HG03066 (cell line): ENCODE results near the gene KCND2.
"Not testable (repeated sequence)": the region's sequence is repeated elsewhere in the genome, so short reads cannot be mapped to it uniquely, and the experiment has no call there.

Experiments used
- ATAC-seq: cut with Tn5 transposase; IDR thresholded peaks from one replicate; pipeline ENCODE4 v1.9.1; 2021; ENCODE audit warnings: low read depth; ENCODE audit not compliant: unreplicated experiment

Gene KCND2

GRCh38 chr7:120567204-120567603 lies 294.2 kb downstream of the KCND2 start:
- ATAC-seq, result no peak

DNA sequence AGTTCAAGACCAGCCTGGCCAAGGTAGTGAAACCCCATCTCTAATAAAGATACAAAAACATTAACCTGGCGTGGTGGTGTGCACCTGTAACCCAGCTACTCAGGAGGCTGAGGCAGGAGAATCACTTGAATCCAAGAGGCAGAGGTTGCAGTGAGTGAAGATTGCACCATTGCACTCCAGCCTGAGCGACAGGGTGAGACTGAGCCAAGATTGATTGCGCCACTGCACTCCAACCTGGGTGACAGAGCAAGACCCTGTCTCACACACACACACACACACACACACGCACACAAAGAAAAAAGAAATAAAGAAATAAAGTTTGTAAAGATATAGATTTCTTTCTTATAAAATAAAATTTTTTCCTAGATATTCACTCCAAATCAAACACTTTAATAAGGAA lies 305.7 kb downstream of the KCND2 start:
- not testable (repeated sequence) for ATAC-seq

GRCh38 chr7:120582916-120583315 lies 309.9 kb downstream of the KCND2 start:
- ATAC-seq, result no peak

GRCh38 chr7:120583899-120584586 lies 311.1 kb downstream of the KCND2 start:
- ATAC-seq, result no peak

- ATAC-seq, result no peak
These were observed 313.6 kb downstream of the KCND2 start for GRCh38 chr7:120586571-120586970.

GRCh38 chr7:120587243-120587642 lies 314.3 kb downstream of the KCND2 start:
- no peak for ATAC-seq

DNA sequence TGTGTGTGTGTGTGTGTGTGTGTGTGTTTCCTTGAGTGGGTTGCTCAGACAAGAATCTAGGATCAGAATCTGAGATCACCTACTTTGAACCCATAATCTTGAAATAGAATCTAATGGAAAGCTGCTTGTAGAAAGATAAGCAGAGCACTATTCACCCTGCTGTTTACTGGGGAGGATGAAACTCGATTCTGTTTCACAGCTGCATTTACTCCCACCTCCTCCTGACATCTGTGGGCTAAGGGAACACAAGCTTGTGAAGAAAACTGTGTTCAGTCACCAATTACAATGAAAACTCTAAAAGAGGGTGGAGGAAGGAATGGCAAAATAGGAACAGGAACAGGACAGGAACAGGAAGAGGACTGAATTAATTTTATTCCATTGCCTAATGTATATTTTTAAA lies 315.4 kb downstream of the KCND2 start:
- no peak for ATAC-seq

DNA sequence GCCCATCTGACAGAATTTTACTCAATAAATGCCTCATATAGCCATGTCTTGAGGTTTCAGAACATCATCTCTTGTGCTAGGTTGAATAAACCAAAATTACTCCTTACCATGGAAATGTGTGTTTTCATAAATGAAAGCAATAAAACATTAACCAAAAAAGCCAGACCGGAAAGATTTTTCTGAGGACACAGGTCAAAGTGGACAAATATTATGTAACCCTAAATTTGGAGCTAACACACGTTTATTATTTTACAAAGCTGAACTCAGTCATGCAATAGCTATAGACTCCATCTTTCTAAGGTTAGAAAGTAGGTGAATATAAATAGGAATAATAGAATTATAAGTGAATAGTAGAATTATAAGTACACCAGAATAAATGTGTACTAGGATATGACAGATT lies 315.9 kb downstream of the KCND2 start:
- ATAC-seq, result no peak

- ATAC-seq, result no peak
These were observed 327.6 kb downstream of the KCND2 start for GRCh38 chr7:120600607-120601006.

GRCh38 chr7:120603366-120603765 lies 330.4 kb downstream of the KCND2 start:
- ATAC-seq, result no peak

GRCh38 chr7:120609136-120609753 lies 336.3 kb downstream of the KCND2 start:
- ATAC-seq, result no peak

GRCh38 chr7:120611975-120612374 lies 339.0 kb downstream of the KCND2 start:
- no peak for ATAC-seq

GRCh38 chr7:120615703-120616102 lies 342.7 kb downstream of the KCND2 start:
- ATAC-seq, result no peak

DNA sequence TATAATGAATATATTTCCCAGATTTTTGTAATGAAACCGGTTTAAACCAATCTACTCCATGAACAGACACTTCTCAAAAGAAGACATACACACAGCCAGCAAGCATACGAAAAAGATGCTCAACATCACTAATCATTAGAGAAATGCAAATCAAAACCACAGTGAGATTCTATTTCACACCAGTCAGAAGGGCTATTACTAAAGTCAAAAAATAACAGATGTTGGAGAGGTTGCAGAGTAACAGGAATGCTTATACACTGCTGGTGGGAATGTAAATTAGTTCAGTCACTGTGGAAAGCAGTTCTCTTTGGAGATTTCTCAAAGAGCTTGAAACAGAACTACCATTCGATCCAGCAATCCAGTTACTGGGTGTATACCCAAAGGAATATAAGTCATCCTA lies 344.3 kb downstream of the KCND2 start:
- ATAC-seq, result no peak

GRCh38 chr7:120628251-120628650 lies 355.3 kb downstream of the KCND2 start:
- no peak for ATAC-seq

GRCh38 chr7:120639884-120640283 lies 366.9 kb downstream of the KCND2 start:
- ATAC-seq, result no peak

GRCh38 chr7:120645966-120646365 lies 373.0 kb downstream of the KCND2 start:
- ATAC-seq, result no peak

- ATAC-seq, result no peak
These were observed 381.3 kb downstream of the KCND2 start for GRCh38 chr7:120654241-120654640.

- ATAC-seq, result no peak
These were observed 385.5 kb downstream of the KCND2 start for GRCh38 chr7:120658516-120658915.

DNA sequence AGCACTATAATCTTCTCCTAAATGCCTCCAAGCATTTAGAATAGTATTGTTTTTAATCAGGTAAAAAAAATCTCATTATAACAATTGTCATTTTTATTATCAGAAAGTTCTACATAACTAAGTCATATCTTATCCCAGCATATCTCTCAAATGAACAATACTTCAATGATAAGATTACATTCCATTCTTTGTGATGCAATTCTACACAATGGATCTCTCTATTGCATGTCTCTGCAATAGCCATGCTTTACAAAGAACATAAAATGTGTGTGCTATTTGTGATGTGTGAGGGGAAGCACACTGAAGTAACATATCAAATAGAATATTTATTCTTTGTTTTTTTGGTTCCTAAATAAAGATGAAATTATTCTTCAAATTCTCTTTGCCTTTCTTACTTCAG lies 389.3 kb downstream of the KCND2 start:
- ATAC-seq, result no peak

GRCh38 chr7:120665068-120665467 lies 392.1 kb downstream of the KCND2 start:
- ATAC-seq, result no peak

DNA sequence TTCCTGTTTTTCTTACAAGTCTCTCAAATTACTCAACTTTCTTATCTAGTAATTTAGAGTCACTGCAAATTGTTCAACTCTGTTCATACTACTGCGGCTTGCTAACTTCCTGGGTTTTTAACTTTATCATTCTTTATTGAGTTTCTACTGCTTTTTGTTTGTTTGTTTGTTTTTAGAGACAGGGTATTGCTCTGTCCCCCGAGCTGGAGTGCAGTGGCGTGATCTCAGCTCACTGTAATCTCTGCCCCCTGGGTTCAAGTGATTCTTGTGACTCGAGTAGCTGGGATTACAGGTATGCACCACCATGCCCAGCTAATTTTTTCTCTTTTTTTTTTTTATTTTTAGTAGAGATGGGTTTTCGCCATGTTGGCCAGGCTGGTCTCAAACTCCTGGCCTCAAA lies 402.1 kb downstream of the KCND2 start:
- no peak for ATAC-seq
